Upper lobe of left lung (tissue), 6 donors: ENCODE results near the gene IGFBP6. TPM values are rescaled to one million over a fixed set of nuclear protein-coding genes. Genes with fewer than 3 reads are reported as not detected.

Experiments
- ATAC-seq, 2 donors: fragments of 200-7000 bp; cut with Tn5 transposase; one replicate each; pipeline ENCODE4 v1.9.1; 2022; ENCODE audit warnings: mild to moderate bottlenecking in 2 of 2, moderate library complexity in 2 of 2; ENCODE audit not compliant: low FRiP score in 2 of 2
- DNase-seq, 2 donors: peaks; one replicate each; pipeline ENCODE4 v3.0.0-alpha.2; 2019 to 2020
- H3K27ac ChIP-seq, 4 donors: fragments of 200-600 bp; sonication (generic); one replicate each; pipeline ENCODE4 v1.5.1; 2016 to 2019
- H3K27me3 ChIP-seq, 4 donors: fragments of 200-600 bp; sonication (generic); one replicate each; pipeline ENCODE4 v1.5.1; 2017 to 2019
- H3K36me3 ChIP-seq, 4 donors: fragments of 200-600 bp; sonication (generic); one replicate each; pipeline ENCODE4 v1.5.1; 2016 to 2019
- H3K4me1 ChIP-seq, 4 donors: fragments of 200-600 bp; sonication (generic); one replicate each; pipeline ENCODE4 v1.5.1; 2018 to 2019
- H3K4me3 ChIP-seq, 4 donors: fragments of 200-600 bp; sonication (generic); one replicate each; pipeline ENCODE4 v1.5.1; 2017 to 2019; ENCODE audit warnings: mild to moderate bottlenecking in 2 of 4, moderate library complexity in 1 of 4
- H3K9me3 ChIP-seq, 4 donors: fragments of 200-600 bp; sonication (generic); one replicate each; pipeline ENCODE4 v1.5.1; 2018 to 2019
- EP300 ChIP-seq, 4 donors: sonication (generic); formaldehyde crosslinking; IDR thresholded peaks; one replicate each; pipeline ENCODE4 v1.5.1; 2017; ENCODE audit warnings: antibody characterized with exemption in 4 of 4, control low read depth in 2 of 4
- POLR2A ChIP-seq, 4 donors: fragments of 450-650 bp; IDR thresholded peaks; one replicate each; pipeline ENCODE4 v1.5.1; 2016 to 2017; ENCODE audit warnings: antibody characterized with exemption in 4 of 4, mild to moderate bottlenecking in 2 of 4
- POLR2AphosphoS5 ChIP-seq, 2 donors: sonication (generic); formaldehyde crosslinking; IDR thresholded peaks; one replicate each; pipeline ENCODE4 v1.5.1; 2017; ENCODE audit warnings: antibody characterized with exemption in 2 of 2
- WGBS, 2 donors: methylation state at CpG; one replicate each; pipeline ENCODE4 v1.1.5; 2017 to 2018; 5-methylcytosine and 5-hydroxymethylcytosine counted together
- small RNA-seq, 4 donors: library from RNA; depleted of rRNA; stranded (forward); fragments of <200 nt; gene quantifications; one replicate each; pipeline ENCODE3, GENCODE V24; 2016
- total RNA-seq, 6 donors: library from RNA; depleted of rRNA in 4 of 6; stranded (reverse); fragments of >200 nt in 4 of 6; gene quantifications; one replicate each; pipeline versions ENCODE4 v1.1.0 to v1.2.1, GENCODE V29; 2016 to 2021
- TF ChIP-seq, protein P1 (sequence below), 6 experiments: fragments of 450-650 bp in 4 of 6; fragments of 200-600 bp in 2 of 6; sonication (generic) in 2 of 6; IDR thresholded peaks; one replicate each; pipeline ENCODE4 v1.5.1; 2016 to 2019; ENCODE audit warnings: antibody characterized with exemption in 6 of 6
- donor health status: DM: no; HTN: no; CAD: no; lungs with moderate emphysema.
- donor health status: DM: no; HTN: yes; CAD: no; lungs with severe emphysema.

IGFBP6 gene
- total RNA-seq, 6 donors from 2014 or later: 12.6 to 112 (median 48.9) TPM

DNA sequence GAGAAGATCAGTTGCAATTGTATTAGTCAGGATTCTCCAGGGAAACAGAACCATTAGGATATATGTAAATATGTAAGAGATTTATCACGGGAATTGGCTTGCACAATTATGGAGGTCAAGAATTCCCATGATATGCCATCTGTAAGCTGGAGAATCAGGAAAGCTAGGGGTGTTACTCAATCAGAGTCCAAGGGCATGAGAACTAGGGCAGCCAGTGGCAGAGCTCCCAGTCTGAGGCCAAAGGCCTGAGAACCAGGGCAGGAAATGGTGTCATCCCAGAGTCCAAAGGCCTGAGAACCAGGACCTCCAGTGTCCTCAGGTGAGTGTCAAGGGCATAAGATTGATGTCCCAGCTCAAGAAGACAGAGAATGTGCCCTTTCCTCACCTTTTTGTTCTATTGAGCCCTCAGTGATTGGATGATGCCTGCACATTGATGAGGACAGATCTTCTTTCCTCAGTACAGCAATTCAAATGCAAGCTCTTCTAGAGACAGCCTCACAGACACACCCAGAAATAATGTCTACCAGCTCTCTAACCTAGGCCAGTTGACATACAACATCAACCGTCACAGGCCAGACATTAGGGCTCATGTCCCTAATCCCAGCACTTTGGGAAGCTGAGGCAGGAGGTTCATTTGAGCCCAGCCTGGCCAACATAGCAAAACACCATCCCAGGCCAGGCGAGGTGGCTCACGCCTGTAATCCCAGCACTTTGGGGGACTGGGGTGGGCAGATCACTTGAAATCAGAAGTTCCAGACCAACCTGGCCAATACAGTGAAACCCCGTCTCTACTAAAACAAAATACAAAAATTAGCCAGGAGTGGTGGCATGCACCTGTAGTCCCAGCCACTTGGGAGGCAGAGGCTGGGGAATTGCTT is 48.2 kb downstream of the IGFBP6 start:
- no peaks in the 10 kb centered on the region for H3K9me3 ChIP-seq
- ATAC-seq: no peak
- TF ChIP-seq POLR2AphosphoS5 (IDR thresholded peaks at IDR 0.05) (no peak), EP300 (IDR thresholded peaks at IDR 0.05) (no peak), POLR2A (IDR thresholded peaks at IDR 0.05) (no peak)
- TF ChIP-seq, protein P1, sequence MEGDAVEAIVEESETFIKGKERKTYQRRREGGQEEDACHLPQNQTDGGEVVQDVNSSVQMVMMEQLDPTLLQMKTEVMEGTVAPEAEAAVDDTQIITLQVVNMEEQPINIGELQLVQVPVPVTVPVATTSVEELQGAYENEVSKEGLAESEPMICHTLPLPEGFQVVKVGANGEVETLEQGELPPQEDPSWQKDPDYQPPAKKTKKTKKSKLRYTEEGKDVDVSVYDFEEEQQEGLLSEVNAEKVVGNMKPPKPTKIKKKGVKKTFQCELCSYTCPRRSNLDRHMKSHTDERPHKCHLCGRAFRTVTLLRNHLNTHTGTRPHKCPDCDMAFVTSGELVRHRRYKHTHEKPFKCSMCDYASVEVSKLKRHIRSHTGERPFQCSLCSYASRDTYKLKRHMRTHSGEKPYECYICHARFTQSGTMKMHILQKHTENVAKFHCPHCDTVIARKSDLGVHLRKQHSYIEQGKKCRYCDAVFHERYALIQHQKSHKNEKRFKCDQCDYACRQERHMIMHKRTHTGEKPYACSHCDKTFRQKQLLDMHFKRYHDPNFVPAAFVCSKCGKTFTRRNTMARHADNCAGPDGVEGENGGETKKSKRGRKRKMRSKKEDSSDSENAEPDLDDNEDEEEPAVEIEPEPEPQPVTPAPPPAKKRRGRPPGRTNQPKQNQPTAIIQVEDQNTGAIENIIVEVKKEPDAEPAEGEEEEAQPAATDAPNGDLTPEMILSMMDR (IDR thresholded peaks at IDR 0.05): no peak
- no peak overlapping the region for H3K27ac ChIP-seq
- no peaks in the 10 kb centered on the region for H3K27me3 ChIP-seq
- DNase-seq: no peak
- no peaks in the 10 kb centered on the region for H3K4me1 ChIP-seq
- WGBS, 2 donors: 90 to 91% methylated on average over 5 of the region's 5 CpGs
- H3K4me3 ChIP-seq: no peak overlapping the region
- no peaks in the 10 kb centered on the region for H3K36me3 ChIP-seq

DNA sequence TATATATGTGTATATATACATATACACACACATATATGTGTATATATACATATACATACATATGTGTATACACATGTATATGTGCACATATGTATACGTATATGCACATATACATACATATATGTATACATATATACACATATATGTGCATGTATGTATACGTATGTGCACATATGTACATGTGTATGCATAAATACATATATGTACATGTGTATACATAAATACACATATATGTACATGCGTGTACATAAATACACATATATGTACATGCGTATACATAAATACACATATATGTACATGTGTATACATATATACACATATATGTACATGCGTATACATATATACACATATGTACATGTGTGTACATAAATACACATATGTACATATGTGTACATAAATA is 49.7 kb downstream of the IGFBP6 start:
- ATAC-seq (no peak), DNase-seq (no peak)
- Histone ChIP-seq H3K9me3 (no peaks in the 10 kb centered on the region), H3K27me3 (no peaks in the 10 kb centered on the region), H3K4me1 (no peaks in the 10 kb centered on the region), H3K4me3 (no peak overlapping the region), H3K27ac (no peak overlapping the region), H3K36me3 (no peaks in the 10 kb centered on the region)
- TF ChIP-seq POLR2AphosphoS5 (IDR thresholded peaks at IDR 0.05) (no peak), POLR2A (IDR thresholded peaks at IDR 0.05) (no peak), EP300 (IDR thresholded peaks at IDR 0.05) (no peak)
- TF ChIP-seq, protein P1 (IDR thresholded peaks at IDR 0.05): no peak
- 89 to 92% methylated on average over 5 of the region's 5 CpGs for WGBS, 2 donors

DNA sequence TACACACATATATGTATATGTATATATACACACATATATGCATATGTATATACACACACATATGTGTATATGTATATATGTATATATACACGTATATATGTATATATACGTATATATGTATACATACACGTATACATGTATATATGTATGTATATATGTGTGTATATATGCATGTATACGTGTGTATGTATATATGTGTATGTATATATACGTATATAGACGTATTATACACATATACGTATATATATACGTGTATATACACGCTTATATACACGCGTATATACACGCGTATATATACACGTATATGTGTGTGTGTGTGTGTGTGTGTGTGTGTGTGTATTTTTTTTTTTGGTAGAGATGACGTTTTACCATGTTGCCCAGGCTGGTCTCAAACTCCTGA is 50.2 kb downstream of the IGFBP6 start:
- 89 to 93% methylated on average over 15 of the region's 15 CpGs for WGBS, 2 donors
- no peak for TF ChIP-seq EP300 (IDR thresholded peaks at IDR 0.05)
- no peak for TF ChIP-seq POLR2A (IDR thresholded peaks at IDR 0.05)
- TF ChIP-seq POLR2AphosphoS5 (IDR thresholded peaks at IDR 0.05): no peak
- TF ChIP-seq, protein P1 (IDR thresholded peaks at IDR 0.05): no peak
- no peak overlapping the region for H3K4me3 ChIP-seq
- DNase-seq (no peak), ATAC-seq (no peak)
- H3K4me1 ChIP-seq: no peaks in the 10 kb centered on the region
- H3K9me3 ChIP-seq: no peaks in the 10 kb centered on the region
- H3K27me3 ChIP-seq: no peaks in the 10 kb centered on the region
- H3K27ac ChIP-seq: no peak overlapping the region
- no peaks in the 10 kb centered on the region for H3K36me3 ChIP-seq

DNA sequence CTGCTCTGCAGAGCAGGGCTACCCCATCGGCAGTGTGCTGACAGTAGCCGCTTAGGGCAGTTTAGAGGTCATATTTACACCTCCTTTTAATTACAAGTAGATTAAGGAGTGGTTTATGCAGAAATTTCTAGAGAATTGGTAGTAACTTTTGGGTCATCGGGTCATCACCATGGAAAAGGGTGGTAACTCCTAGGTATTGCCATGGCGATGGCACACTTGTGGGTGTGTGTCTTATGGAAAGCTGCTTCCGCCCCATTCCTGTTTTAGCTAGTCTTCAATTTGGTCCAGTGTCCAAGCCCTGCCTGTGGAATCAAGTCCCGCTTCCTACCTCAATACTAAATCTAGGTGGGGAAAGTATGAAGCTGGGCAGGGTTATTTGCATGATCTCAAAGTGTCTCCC is 53.6 kb downstream of the IGFBP6 start:
- Histone ChIP-seq H3K4me3 (no peak overlapping the region), H3K9me3 (no peaks in the 10 kb centered on the region), H3K27me3 (no peaks in the 10 kb centered on the region), H3K4me1 (no peaks in the 10 kb centered on the region), H3K27ac (no peak overlapping the region), H3K36me3 (no peaks in the 10 kb centered on the region)
- TF ChIP-seq EP300 (IDR thresholded peaks at IDR 0.05): no peak
- TF ChIP-seq, protein P1 (IDR thresholded peaks at IDR 0.05): no peak
- TF ChIP-seq POLR2A (IDR thresholded peaks at IDR 0.05): no peak
- TF ChIP-seq POLR2AphosphoS5 (IDR thresholded peaks at IDR 0.05): no peak
- 89 to 90% methylated on average over 6 of the region's 6 CpGs for WGBS, 2 donors
- DNase-seq: no peak
- no peak for ATAC-seq

Small RNA genes within 50 kb of the gene (small RNA-seq; reads per million reads assigned to genes)
- gene HIGD1AP1: 0 reads per million in 4 donors
- gene MIR6757: 0 to 0.22 (median 0) reads per million in 4 donors
- 0 reads per million in 4 donors for gene RNU6-333P

Other genes with a start within 250 kb of the IGFBP6 start
- under 1 TPM in 2 of 6 donors, not detected in 4; 0.13 to 0.30 TPM for gene KRT78, start 248.7 kb upstream of the IGFBP6 start, total RNA-seq
- gene KRT8, start 192.6 kb upstream of the IGFBP6 start, total RNA-seq: 1,000 to 10,000 TPM in 1 of 6 donors, 100 to 1,000 TPM in 4, 10 to 100 TPM in 1; 90.1 to 1,458 (median 358) TPM
- gene KRT18, start 148.5 kb upstream of the IGFBP6 start, total RNA-seq: 1,000 to 10,000 TPM in 1 of 6 donors, 100 to 1,000 TPM in 4, 10 to 100 TPM in 1; 99.5 to 1,221 (median 355) TPM
- 100 to 1,000 TPM; 222 to 451 (median 363) TPM for gene EIF4B, start 91.2 kb upstream of the IGFBP6 start, total RNA-seq
- gene TNS2, start 47.6 kb upstream of the IGFBP6 start, total RNA-seq: 100 to 1,000 TPM in 5 of 6 donors, 10 to 100 TPM in 1; 99.1 to 703 (median 197) TPM
- gene SPRYD3, start 18.3 kb upstream of the IGFBP6 start, total RNA-seq: 10 to 100 TPM; 34.8 to 53.3 (median 46.7) TPM
- 1 to 10 TPM in 1 of 6 donors, under 1 TPM in 2, not detected in 3; 0.11 to 3.1 (median 0.13) TPM for gene SOAT2, start 5.8 kb downstream of the IGFBP6 start, total RNA-seq
- 10 to 100 TPM in 5 of 6 donors, 1 to 10 TPM in 1; 9.6 to 52.4 (median 24.0) TPM for gene ZNF740, start 83.1 kb downstream of the IGFBP6 start, total RNA-seq
- gene CSAD, start 83.3 kb downstream of the IGFBP6 start, total RNA-seq: 100 to 1,000 TPM in 1 of 6 donors, 10 to 100 TPM in 5; 19.8 to 164 (median 28.6) TPM
- gene ITGB7, start 109.6 kb downstream of the IGFBP6 start, total RNA-seq: 10 to 100 TPM in 1 of 6 donors, 1 to 10 TPM in 5; 3.1 to 12.9 (median 4.7) TPM
- 10 to 100 TPM; 21.2 to 43.0 (median 32.1) TPM for gene RARG, start 134.5 kb downstream of the IGFBP6 start, total RNA-seq
- gene ESPL1, start 170.6 kb downstream of the IGFBP6 start, total RNA-seq: 1 to 10 TPM; 1.5 to 5.3 (median 2.1) TPM
- gene PFDN5, start 197.9 kb downstream of the IGFBP6 start, total RNA-seq: 100 to 1,000 TPM; 374 to 580 (median 445) TPM
- gene MYG1, start 202.0 kb downstream of the IGFBP6 start, total RNA-seq: 10 to 100 TPM; 29.1 to 50.7 (median 34.8) TPM
- gene AAAS, start 223.9 kb downstream of the IGFBP6 start, total RNA-seq: 100 to 1,000 TPM in 1 of 6 donors, 10 to 100 TPM in 5; 27.2 to 138 (median 40.4) TPM
- not detected for gene SP7, start 238.7 kb downstream of the IGFBP6 start, total RNA-seq